GM21529 (cell line): ENCODE measurements around the gene DPP9.
"Not testable (repeated sequence)": the region's sequence is repeated elsewhere in the genome, so short reads cannot be mapped to it uniquely, and the experiment has no call there.

Experiments used
- ATAC-seq: cut with Tn5 transposase; IDR thresholded peaks from one replicate; pipeline ENCODE4 v1.9.1; 2021; ENCODE audit not compliant: unreplicated experiment

DPP9 gene

GRCh38 chr19:4723595-4724514 lies at the start of gene DPP9:
DPP9 (minus strand) TSS chr19:4723842; CDS start chr19:4719906, 3,936 bp downstream.
- ATAC-seq = peak; percentile 75

DNA sequence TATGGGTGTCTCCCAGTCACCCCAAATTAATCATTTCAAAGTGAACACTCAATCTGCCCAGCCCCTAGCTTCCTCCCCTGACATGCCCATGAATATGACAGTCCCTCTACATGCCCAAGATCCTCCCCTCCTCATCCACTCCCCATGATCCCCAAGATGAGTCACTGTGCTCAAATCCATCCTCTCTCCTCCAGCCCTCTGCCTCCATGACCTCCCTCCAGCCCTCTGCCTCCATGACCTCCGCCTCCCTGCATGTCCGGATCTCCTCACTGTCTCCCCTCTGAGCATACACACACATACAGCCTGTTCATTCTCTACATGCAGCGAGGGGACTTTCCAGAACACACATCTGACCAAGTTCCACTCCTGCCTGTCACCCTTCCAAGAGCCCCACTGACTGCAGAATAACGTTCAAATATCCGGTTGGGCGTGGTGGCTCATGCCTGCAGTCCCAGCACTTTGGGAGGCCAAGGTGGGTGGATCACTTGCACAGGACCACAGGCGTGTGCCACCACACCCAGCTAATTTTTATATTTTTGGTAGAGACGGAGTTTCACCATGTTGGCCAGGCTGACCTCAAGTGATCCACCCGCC lies 49.5 kb upstream of the DPP9 start:
- no peak for ATAC-seq

GRCh38 chr19:4772566-4772965 lies 48.9 kb upstream of the DPP9 start:
- no peak for ATAC-seq

- ATAC-seq = no peak
These were observed 45.5 kb upstream of the DPP9 start for GRCh38 chr19:4768934-4769777.

DNA sequence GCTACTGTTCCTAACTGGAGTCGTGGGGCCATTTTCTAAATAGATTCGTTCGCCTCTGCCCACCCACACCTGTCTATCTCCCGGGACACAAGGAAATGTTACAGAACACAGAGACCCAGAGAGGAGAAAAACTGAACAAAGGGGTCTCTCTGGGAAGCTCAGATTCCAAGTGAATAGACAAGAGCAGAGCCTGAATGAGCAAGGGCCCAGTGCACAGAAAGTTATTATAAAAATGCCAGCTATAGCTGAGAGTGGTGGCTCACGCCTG lies 40.7 kb upstream of the DPP9 start:
- ATAC-seq = no peak

- ATAC-seq = no peak
These were observed 39.4 kb upstream of the DPP9 start for GRCh38 chr19:4763021-4763420.

DNA sequence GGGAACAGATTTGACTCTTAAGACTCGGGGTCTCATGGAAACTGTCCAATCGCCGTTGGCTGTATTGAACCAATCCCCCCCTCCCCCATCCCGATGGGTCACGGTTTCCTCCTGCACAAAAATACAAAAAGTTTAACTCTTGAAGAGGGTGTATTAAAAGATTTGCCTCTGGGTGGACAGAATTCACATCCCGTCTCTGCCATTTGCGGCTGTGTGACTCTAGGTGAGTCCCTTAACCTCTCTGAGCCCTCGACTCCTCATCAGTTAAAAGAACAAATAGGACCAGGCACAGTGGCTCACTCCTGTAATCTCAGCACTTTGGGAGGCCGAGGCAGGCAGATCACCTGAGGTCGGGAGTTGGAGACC lies 36.6 kb upstream of the DPP9 start:
- ATAC-seq = no peak

DNA sequence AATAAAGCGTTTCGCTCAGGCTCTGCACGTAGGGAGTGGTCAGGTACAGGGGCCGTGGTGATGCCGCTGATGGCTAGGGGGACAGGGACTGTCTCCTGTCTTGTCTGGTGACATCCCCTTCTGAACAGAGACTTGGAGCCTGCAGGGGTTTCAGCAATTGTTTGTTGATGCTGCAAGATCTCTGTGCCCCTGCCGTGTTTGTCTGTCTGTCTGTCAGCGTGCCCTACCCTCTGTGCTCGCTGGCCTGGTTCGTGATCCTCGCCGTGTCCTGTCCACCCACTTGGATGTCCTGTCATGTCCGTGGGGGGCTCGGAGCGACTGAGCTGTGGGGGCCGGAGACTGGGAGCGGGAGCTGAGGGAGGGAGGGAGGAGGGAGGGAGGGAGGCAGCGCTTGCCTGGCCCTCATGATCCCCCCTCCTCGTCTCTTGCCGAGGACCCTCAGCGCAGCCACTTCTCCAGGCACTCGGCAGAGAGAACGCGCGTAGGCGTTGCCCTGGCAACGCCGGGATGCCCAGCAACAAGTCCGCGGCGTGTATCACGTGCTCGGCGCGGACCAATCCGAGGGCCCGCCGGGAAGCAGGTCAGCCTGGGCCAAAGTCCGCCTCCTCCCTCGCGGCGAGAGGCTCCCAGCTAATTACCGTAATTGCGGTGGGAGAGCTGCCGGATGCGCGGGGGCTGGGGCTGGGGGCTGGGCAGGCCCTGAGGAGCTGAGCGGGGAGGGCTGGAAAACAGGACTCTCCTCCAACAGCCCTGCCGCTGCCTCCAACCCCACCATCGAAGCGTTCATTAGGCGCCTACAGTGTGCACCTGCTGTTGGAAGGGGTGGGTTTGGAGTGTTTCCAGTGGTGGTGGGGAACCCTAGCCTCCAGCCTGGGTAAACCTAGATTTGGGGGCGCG lies 36.0 kb upstream of the DPP9 start:
- no peak for ATAC-seq

GRCh38 chr19:4758659-4759058 lies 35.0 kb upstream of the DPP9 start:
- ATAC-seq = no peak

DNA sequence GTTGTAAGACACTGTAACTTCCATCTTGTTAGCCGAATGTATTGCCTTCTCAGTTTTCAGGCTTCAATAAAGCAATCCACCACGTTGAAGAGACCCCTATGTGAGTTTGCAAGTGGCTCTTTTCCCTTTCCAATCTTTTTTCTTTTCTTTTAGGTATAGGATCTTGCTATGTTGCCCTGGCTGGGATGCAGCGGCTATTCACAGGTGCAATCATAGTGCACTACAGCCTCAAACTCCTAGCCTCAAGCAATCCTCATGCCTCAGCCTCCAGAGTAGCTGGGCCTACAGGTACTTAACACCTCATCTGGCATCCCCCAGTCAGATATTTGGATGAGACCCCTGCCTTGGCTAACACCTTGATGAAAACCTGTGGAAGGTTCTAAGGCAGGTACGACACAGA lies 34.4 kb upstream of the DPP9 start:
- no peak for ATAC-seq

DNA sequence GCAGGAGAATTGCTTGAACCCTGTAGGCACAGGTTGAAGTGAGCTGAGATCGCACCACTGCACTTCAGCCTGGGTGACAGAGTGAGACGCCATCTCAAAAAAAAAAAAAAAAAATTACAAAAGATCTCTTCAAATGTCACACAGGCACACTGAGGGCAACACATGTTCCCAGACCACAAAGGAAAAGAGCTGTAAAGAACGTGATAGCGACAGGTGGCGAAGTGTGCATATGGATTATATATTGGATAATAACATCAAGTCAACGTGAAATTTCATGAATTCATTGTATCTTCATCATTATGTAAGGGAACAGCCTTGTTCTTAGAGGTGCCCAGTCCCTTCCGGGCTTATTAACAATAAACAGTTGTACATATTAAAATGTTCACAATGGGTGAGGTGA lies 31.8 kb upstream of the DPP9 start:
- no peak for ATAC-seq

- no peak for ATAC-seq
These were observed 30.6 kb upstream of the DPP9 start for GRCh38 chr19:4754248-4754647.

GRCh38 chr19:4749870-4750590 lies 26.4 kb upstream of the DPP9 start:
- no peak for ATAC-seq

DNA sequence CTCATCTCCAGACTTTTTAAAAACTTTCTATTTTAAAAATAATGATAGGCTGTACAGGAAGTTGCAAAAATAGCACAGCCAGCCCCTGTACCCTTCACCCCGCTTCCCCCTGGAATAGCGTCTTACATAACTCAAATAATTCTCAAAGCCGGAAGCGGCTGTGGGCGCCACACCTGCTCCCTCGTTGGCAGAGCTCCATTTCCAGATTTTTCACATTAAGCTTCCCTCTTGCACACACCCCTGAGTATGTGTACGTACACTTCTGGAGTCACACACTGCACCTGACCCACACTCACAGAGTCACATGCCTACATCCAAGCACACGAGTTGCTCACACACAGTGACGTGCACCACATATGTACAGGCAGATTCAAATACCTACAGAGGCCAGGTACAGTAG lies 24.9 kb upstream of the DPP9 start:
- ATAC-seq = no peak

DNA sequence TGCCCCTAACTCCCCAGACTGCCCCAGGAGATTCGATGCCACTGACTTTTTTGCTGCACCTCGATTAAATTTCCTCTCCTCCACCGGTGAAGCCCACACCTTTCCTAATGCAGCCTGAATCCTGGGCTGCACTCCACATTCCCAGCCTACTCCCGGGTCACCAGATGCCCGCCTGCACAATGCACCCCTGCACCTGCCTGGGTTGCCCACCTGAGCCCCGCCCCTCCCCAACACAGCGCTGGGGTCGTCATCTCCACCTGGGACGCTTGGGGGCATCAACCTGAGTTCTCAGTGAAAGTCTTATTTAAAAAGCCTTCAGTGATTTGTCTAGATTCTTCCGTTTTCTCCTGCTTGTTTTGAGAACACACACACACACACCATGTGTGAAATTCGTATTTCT lies 24.5 kb upstream of the DPP9 start:
- no peak for ATAC-seq

DNA sequence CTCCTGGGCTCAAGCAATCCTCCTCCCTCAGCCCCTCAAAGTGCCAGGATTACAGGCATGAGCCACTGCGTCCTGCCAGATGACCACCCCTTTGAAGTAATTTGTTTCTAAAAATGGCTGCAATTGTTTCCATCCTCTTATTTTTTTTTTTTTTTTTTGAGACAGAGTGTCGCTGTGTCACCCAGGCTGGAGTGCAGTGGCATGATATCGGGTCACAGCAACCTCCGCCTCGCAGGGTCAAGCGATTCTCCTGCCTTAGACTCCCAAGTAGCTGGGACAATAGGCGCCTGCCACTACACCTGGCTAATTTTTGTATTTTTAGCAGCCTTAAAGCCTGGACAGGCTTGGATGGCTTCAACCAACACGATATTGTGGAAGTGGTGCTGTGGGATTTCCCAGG lies 22.3 kb upstream of the DPP9 start:
- ATAC-seq = no peak

GRCh38 chr19:4745175-4745574 lies 21.5 kb upstream of the DPP9 start:
- not testable (repeated sequence) for ATAC-seq

- ATAC-seq = no peak
These were observed 21.0 kb upstream of the DPP9 start for GRCh38 chr19:4744451-4745174.
